ENCODE data around the gene JUN. TPM values are rescaled to one million over a fixed set of nuclear protein-coding genes. Genes with fewer than 3 reads are reported as not detected.

The JUN gene
- total RNA-seq, 2 donors from 2014 or later = 74.3 to 199 TPM

GRCh38 chr1:58732087-58732775 lies 51.6 kb downstream of the JUN start:
- Histone ChIP-seq H3K9me3 (no peaks in the 10 kb centered on the region), H3K4me1 (no peaks in the 10 kb centered on the region), H3K4me3 (no peak overlapping the region), H3K36me3 (no peaks in the 10 kb centered on the region), H3K27ac (no peak overlapping the region), H3K27me3 (no peaks in the 10 kb centered on the region)
- TF ChIP-seq CTCF (IDR thresholded peaks at IDR 0.05) = no peak
- DNase-seq (ENCODE audit: low spot score) = no peak

Other genes starting within 250 kb of the JUN start
- gene OMA1, start 237.3 kb downstream of the JUN start, total RNA-seq = 10 to 100 TPM; 27.0 to 27.3 TPM
- gene TACSTD2, start 206.8 kb downstream of the JUN start, total RNA-seq = under 1 TPM in 1 of 2 donors, not detected in 1; 0.71 TPM
- gene MYSM1, start 84.0 kb downstream of the JUN start, total RNA-seq = 10 to 100 TPM in 1 of 2 donors, 1 to 10 TPM in 1; 7.7 to 16.5 TPM

Data from right atrium auricular region (tissue), 2 donors.